Muscle layer of duodenum (tissue), 2 donors: ENCODE data around the gene TNFRSF18.

Source experiments
- H3K27ac ChIP-seq: one replicate; pipeline ENCODE4 v1.7.0; 2013; ENCODE audit warnings: mild to moderate bottlenecking, low read length
- H3K27me3 ChIP-seq: one replicate; pipeline ENCODE4 v1.7.0; 2013; ENCODE audit warnings: low read depth, mild to moderate bottlenecking, control low read depth, low read length
- H3K36me3 ChIP-seq, 2 donors: one replicate each; pipeline ENCODE4 v1.7.0; 2013; ENCODE audit warnings: low read length in 2 of 2, control low read depth in 1 of 2, mild to moderate bottlenecking in 1 of 2; ENCODE audit not compliant: insufficient read depth in 2 of 2, control insufficient read depth in 1 of 2
- H3K4me1 ChIP-seq, 2 donors: one replicate each; pipeline ENCODE4 v1.7.0; 2013; ENCODE audit warnings: low read length in 2 of 2, mild to moderate bottlenecking in 2 of 2, control low read depth in 1 of 2, moderate library complexity in 1 of 2; ENCODE audit not compliant: insufficient read depth in 2 of 2, control insufficient read depth in 1 of 2
- H3K4me3 ChIP-seq, 2 donors: one replicate each; pipeline ENCODE4 v1.7.0; 2013; ENCODE audit warnings: low read length in 2 of 2, low read depth in 1 of 2, mild to moderate bottlenecking in 1 of 2
- H3K9me3 ChIP-seq, 2 donors: one replicate each; pipeline ENCODE4 v1.7.0; 2013; ENCODE audit warnings: low read length in 2 of 2, control low read depth in 1 of 2, mild to moderate bottlenecking in 1 of 2; ENCODE audit not compliant: control insufficient read depth in 1 of 2
- donor health status: healthy.

Gene TNFRSF18

DNA sequence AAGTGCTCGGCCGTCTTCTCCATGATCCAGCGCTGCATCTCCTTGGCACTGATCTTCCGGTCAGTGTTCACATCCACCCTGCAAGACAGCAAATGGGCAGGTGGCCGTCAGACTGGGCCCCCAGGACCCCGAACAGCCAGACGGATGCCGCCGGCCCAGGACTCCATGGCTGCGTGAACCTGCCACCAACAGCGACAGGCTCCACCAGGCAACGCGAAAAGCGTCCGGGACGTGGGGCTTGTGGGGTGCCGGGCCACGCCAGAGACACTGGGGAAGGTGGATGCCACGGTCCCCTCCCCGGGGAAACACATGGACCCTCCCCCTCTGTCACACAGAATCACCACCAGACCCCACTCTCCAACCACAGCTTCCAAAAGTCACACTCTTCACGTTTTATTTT lies 17.5 kb upstream of the TNFRSF18 start:
- H3K36me3 ChIP-seq, result peaks cover 34 to 82% of the 10 kb centered on the region in 2 donors
- H3K9me3 ChIP-seq, result no peaks in the 10 kb centered on the region
- no peaks in the 10 kb centered on the region for H3K27me3 ChIP-seq
- H3K27ac ChIP-seq, result no peak overlapping the region
- peaks cover 0 to under 1% of the 10 kb centered on the region in 2 donors for H3K4me1 ChIP-seq
- no peak overlapping the region for H3K4me3 ChIP-seq

GRCh38 chr1:1223321-1223720 lies 16.9 kb upstream of the TNFRSF18 start:
- peaks cover 34 to 82% of the 10 kb centered on the region in 2 donors for H3K36me3 ChIP-seq
- H3K4me1 ChIP-seq, result no peaks in the 10 kb centered on the region
- H3K27me3 ChIP-seq, result no peaks in the 10 kb centered on the region
- no peaks in the 10 kb centered on the region for H3K9me3 ChIP-seq
- H3K27ac ChIP-seq, result no peak overlapping the region
- H3K4me3 ChIP-seq, result no peak overlapping the region

GRCh38 chr1:1222575-1223225 lies 16.3 kb upstream of the TNFRSF18 start:
- no peak overlapping the region for H3K27ac ChIP-seq
- no peaks in the 10 kb centered on the region for H3K9me3 ChIP-seq
- no peak overlapping the region for H3K4me3 ChIP-seq
- H3K4me1 ChIP-seq, result no peaks in the 10 kb centered on the region
- no peaks in the 10 kb centered on the region for H3K27me3 ChIP-seq
- peaks cover 35 to 82% of the 10 kb centered on the region in 2 donors for H3K36me3 ChIP-seq

DNA sequence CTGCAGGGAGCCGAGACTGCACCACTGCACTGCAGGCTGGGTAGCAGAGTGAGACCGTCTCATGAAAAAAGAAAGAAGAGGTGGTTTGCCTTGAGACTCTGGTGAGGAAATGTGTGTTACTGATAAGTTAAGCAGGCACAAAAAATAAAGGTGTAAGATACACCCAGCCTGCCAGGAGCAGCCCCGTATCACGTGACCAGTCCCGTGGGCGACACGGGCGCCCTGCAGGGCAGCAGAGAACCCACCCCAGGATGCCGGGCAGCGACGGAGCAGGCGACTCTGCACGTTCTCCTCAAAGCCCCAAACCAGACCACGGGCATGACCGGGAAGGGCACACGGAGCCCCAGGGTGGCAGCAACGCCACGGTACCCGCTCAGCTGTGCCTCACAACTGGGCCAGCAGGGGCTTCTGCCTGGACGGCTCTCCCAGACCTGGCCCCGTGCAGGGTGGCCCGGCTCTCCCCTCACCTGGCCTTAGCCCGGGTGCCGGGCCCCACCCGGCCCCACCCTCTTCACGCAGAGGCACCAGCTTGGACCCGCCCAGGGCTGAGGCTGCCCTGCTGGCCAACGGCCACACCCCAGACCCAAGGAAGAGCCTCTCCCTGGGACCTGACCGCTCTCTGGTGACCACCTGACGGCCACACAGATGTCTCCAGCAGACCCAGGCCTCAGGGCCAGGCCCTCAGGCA lies 15.6 kb upstream of the TNFRSF18 start:
- no peaks in the 10 kb centered on the region for H3K4me1 ChIP-seq
- no peak overlapping the region for H3K27ac ChIP-seq
- no peak overlapping the region for H3K4me3 ChIP-seq
- peaks cover 33 to 82% of the 10 kb centered on the region in 2 donors for H3K36me3 ChIP-seq
- H3K27me3 ChIP-seq, result no peaks in the 10 kb centered on the region
- H3K9me3 ChIP-seq, result no peaks in the 10 kb centered on the region

DNA sequence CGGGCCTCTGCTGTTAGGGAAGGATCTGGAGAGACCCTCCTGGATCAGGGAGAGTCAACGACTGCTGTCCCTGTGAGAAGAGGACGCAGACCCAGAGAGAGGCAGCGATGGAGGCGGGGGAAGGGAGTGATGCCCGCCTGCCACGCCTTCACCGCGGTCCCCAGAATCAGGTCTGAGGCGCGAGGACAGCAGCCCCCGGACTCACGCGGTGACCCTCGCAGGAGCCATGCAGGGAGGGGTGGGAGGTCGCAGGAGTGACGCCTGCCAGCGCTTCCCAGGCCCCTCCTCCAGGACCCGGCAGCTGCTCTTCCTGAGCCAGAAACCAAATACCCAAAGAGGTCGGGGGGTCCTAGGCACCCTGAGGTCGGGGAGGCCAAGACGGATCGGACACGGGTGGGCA lies 13.8 kb upstream of the TNFRSF18 start:
- Histone ChIP-seq H3K4me3 (no peak overlapping the region), H3K36me3 (peaks cover 33 to 73% of the 10 kb centered on the region in 2 donors), H3K9me3 (no peaks in the 10 kb centered on the region), H3K27me3 (no peaks in the 10 kb centered on the region), H3K27ac (no peak overlapping the region), H3K4me1 (no peaks in the 10 kb centered on the region)

GRCh38 chr1:1219341-1219740 lies 12.9 kb upstream of the TNFRSF18 start:
- no peak overlapping the region for H3K4me3 ChIP-seq
- H3K27ac ChIP-seq, result no peak overlapping the region
- no peaks in the 10 kb centered on the region for H3K4me1 ChIP-seq
- H3K27me3 ChIP-seq, result no peaks in the 10 kb centered on the region
- peaks cover 27 to 71% of the 10 kb centered on the region in 2 donors for H3K36me3 ChIP-seq
- no peaks in the 10 kb centered on the region for H3K9me3 ChIP-seq

- Histone ChIP-seq H3K9me3 (no peaks in the 10 kb centered on the region), H3K36me3 (peaks cover 27 to 71% of the 10 kb centered on the region in 2 donors), H3K4me1 (no peaks in the 10 kb centered on the region), H3K27ac (no peak overlapping the region), H3K4me3 (no peak overlapping the region), H3K27me3 (no peaks in the 10 kb centered on the region)
Measured at GRCh38 chr1:1218524-1219200, 12.3 kb upstream of the TNFRSF18 start.

- Histone ChIP-seq H3K9me3 (no peaks in the 10 kb centered on the region), H3K4me3 (no peak overlapping the region), H3K36me3 (peaks cover 22 to 64% of the 10 kb centered on the region in 2 donors), H3K27ac (no peak overlapping the region), H3K4me1 (no peaks in the 10 kb centered on the region), H3K27me3 (no peaks in the 10 kb centered on the region)
Measured at GRCh38 chr1:1217621-1218523, 11.5 kb upstream of the TNFRSF18 start.

DNA sequence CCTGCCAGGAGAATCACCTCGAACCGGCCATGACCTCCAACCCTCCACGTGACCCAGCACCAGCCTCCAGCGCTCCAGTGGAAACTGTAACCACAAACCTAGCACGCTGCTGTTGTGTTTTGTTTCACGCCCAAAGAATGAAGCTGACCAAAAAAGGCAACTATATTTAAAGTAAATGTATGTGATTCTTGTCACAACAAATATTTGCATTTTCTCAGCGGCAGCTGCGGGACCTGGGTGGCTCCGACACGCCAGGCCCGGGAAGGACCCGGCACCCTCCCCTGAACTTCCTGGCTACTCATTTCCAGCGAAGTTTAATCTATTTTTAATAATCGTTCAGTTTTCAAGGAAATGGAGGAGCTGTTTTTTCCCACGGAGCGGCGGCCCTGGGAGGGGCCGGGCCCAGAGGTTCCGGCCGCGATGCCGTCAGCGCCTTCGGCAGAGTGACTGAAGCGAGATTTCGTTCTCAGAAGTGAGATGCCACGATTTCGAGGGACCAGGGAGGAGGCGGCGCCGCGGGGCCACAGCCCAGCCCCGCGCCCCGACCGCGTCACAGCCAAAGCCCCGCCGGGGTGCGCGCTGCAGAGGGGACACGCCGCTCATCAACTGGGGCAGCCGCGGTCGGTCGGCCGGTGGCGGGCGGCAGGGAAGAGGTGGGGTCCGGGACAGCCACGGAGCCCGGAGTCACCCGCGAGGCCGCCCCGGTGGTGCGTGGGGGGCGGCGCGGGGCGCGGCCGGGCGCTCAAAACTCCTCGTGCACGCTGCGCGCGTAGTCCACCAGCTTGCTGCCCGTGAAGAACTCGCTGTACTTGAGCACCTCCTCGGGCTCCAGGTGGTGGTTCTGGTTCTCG lies 10.6 kb upstream of the TNFRSF18 start:
- no peaks in the 10 kb centered on the region for H3K9me3 ChIP-seq
- no peak overlapping the region for H3K27ac ChIP-seq
- no peak overlapping the region for H3K4me3 ChIP-seq
- H3K4me1 ChIP-seq, result no peaks in the 10 kb centered on the region
- H3K36me3 ChIP-seq, result peaks cover 19 to 56% of the 10 kb centered on the region in 2 donors
- H3K27me3 ChIP-seq, result no peaks in the 10 kb centered on the region

GRCh38 chr1:1215881-1216605 lies 9.7 kb upstream of the TNFRSF18 start:
- Histone ChIP-seq H3K27ac (no peak overlapping the region), H3K9me3 (no peaks in the 10 kb centered on the region), H3K4me1 (no peaks in the 10 kb centered on the region), H3K27me3 (no peaks in the 10 kb centered on the region), H3K36me3 (peaks cover 17 to 46% of the 10 kb centered on the region in 2 donors), H3K4me3 (no peak overlapping the region)
